Stimulated activated naive CD8-positive, alpha-beta T cell treated with anti-CD3 and anti-CD28 coated beads, Interleukin-15, amount 100 ng/mL, for 72 hours (primary cell): Measurements from ENCODE around the gene AUTS2.

ENCODE experiments used
- ATAC-seq: fragments of 150-1000 bp; cut with Tn5 transposase; 2 replicates; pipeline ENCODE4 v1.10.0; 2021; ENCODE audit warnings: mild to moderate bottlenecking, moderate library complexity
- DNase-seq, 2 donors: peaks; one replicate each; pipeline ENCODE4 v3.0.0; 2021 to 2022
- H3K27ac Mint-ChIP-seq, 2 donors: one replicate each; pipeline ENCODE4 v1.8.0; 2022; ENCODE audit warnings: mild to moderate bottlenecking in 2 of 2, mixed read lengths in 2 of 2, moderate library complexity in 2 of 2
- H3K27me3 Mint-ChIP-seq: one replicate; pipeline ENCODE4 v1.8.0; 2022; ENCODE audit warnings: mixed read lengths
- H3K4me1 Mint-ChIP-seq: one replicate; pipeline ENCODE4 v1.8.0; 2022; ENCODE audit warnings: mild to moderate bottlenecking, mixed read lengths
- H3K4me3 Mint-ChIP-seq, 2 donors: one replicate each; pipeline ENCODE4 v1.8.0; 2022; ENCODE audit warnings: mild to moderate bottlenecking in 2 of 2, mixed read lengths in 2 of 2, moderate library complexity in 1 of 2
- H3K9me3 Mint-ChIP-seq, 2 donors: one replicate each; pipeline ENCODE4 v1.8.0; 2022; ENCODE audit warnings: mixed read lengths in 2 of 2

The AUTS2 gene

DNA sequence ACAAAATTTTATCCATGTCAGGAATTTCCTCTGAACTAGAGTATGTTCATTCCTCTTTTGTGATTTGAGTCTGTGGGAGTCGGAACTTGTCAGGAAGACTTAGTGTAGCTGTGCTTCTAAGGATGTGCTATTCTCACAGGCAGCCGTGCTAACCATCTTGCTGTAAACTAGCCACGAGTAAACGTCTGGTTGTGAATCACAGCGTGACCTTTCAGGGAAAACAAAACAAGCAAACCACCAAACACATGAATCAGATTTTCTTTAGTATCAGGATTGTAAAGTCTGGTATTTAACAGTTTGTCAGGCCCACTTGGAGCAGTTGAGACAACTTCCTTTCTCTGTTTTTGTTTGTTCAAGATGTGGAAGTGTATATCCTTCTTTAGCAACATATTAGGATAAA, 32.0 kb downstream of the AUTS2 start:
- H3K27me3 Mint-ChIP-seq, result peaks cover 28% of the 10 kb centered on the region
- ATAC-seq, result no peak
- no peaks in the 10 kb centered on the region for H3K9me3 Mint-ChIP-seq

DNA sequence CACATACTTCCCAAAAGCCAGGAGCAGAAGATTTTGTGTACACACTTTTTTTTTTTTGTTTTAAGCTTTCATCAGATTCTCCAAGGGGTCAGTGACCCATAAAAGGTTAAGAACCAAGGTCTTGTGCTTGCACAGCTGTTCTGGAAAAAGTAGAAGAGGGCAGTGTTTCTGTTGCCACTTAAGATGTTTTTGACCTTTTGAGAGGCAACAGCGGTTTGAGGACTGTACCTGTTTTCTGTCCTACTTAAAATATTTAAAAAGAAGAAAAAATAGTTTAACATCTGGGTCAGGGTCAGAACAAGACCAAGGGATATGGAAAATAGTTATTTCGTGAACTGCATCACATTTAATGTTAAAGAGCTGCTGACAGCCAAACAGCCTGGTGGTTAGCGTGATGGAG, 32.9 kb downstream of the AUTS2 start:
- ATAC-seq (no peak), DNase-seq (no peak)
- Mint-ChIP-seq H3K9me3 (no peaks in the 10 kb centered on the region), H3K27me3 (peaks cover 23% of the 10 kb centered on the region), H3K4me3 (no peak overlapping the region), H3K27ac (no peak overlapping the region), H3K4me1 (no peaks in the 10 kb centered on the region)

More for the DNA sequence above, 32.0 kb downstream of the AUTS2 start:
- Mint-ChIP-seq H3K4me3 (no peak overlapping the region), H3K27ac (no peak overlapping the region), H3K4me1 (no peaks in the 10 kb centered on the region)
- DNase-seq, result no peak

GRCh38 chr7:69632280-69632679, 34.0 kb downstream of the AUTS2 start:
- Mint-ChIP-seq H3K27me3 (peaks cover 23% of the 10 kb centered on the region), H3K9me3 (no peaks in the 10 kb centered on the region), H3K27ac (no peak overlapping the region), H3K4me1 (no peaks in the 10 kb centered on the region), H3K4me3 (no peak overlapping the region)
- no peak for ATAC-seq
- DNase-seq, result no peak

DNA sequence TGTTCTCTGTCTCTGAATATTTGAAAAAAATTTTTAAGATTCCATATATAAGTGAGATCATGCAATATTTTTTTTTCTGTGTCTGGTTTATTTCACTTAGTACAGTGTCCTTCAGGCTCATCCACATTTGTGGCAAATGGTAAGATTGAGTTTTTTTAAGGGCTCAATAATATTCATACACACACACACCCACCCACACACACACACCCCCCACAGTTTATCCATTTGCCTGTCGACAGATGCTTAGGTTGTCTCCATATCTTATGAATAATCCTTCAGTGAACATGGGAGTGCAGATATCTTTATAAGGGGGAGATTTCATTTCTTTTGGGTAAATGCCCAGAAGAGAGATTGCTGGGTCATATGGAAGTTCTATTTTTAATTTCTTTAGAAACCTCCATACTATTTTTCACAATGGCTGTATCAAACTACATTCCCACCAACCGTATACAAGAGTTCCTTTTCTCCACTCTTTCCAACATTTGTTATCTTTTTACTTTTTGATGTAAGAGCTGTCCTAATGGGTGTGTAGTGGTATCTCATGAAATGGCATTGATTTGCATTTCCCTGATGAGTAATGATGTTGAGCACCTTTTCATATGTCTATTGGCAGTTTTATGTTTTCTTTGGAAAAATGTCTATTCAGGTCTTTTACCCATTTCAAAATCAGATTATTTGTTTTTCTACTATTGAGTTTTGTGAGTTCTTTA, 35.0 kb downstream of the AUTS2 start:
- Mint-ChIP-seq H3K4me3 (no peak overlapping the region), H3K4me1 (no peaks in the 10 kb centered on the region), H3K27ac (no peak overlapping the region), H3K9me3 (no peaks in the 10 kb centered on the region), H3K27me3 (peaks cover 14% of the 10 kb centered on the region)
- no peak for ATAC-seq
- no peak for DNase-seq

GRCh38 chr7:69635555-69636185, 37.4 kb downstream of the AUTS2 start:
- no peaks in the 10 kb centered on the region for H3K27me3 Mint-ChIP-seq
- DNase-seq, result no peak

GRCh38 chr7:69638674-69639073, 40.4 kb downstream of the AUTS2 start:
- H3K4me3 Mint-ChIP-seq, result no peak overlapping the region
- H3K27ac Mint-ChIP-seq, result no peak overlapping the region

More at GRCh38 chr7:69635555-69636185, 37.4 kb downstream of the AUTS2 start:
- ATAC-seq, result no peak
- Mint-ChIP-seq H3K27ac (no peak overlapping the region), H3K4me1 (no peaks in the 10 kb centered on the region), H3K9me3 (no peaks in the 10 kb centered on the region), H3K4me3 (no peak overlapping the region)

GRCh38 chr7:69640216-69640615, 41.9 kb downstream of the AUTS2 start:
- peaks cover 4% of the 10 kb centered on the region for H3K27me3 Mint-ChIP-seq
- no peak for DNase-seq

More at GRCh38 chr7:69638674-69639073, 40.4 kb downstream of the AUTS2 start:
- ATAC-seq (no peak), DNase-seq (no peak)
- H3K9me3 Mint-ChIP-seq, result no peaks in the 10 kb centered on the region
- no peaks in the 10 kb centered on the region for H3K4me1 Mint-ChIP-seq
- H3K27me3 Mint-ChIP-seq, result no peaks in the 10 kb centered on the region

GRCh38 chr7:69640925-69641594, 42.8 kb downstream of the AUTS2 start:
- DNase-seq, result no peak
- Mint-ChIP-seq H3K27me3 (peaks cover 10% of the 10 kb centered on the region), H3K4me3 (no peak overlapping the region), H3K4me1 (no peaks in the 10 kb centered on the region), H3K27ac (no peak overlapping the region), H3K9me3 (no peaks in the 10 kb centered on the region)
- no peak for ATAC-seq

More at GRCh38 chr7:69640216-69640615, 41.9 kb downstream of the AUTS2 start:
- no peak overlapping the region for H3K4me3 Mint-ChIP-seq
- no peaks in the 10 kb centered on the region for H3K4me1 Mint-ChIP-seq
- no peak overlapping the region for H3K27ac Mint-ChIP-seq
- no peaks in the 10 kb centered on the region for H3K9me3 Mint-ChIP-seq
- no peak for ATAC-seq

GRCh38 chr7:69643265-69643664, 45.0 kb downstream of the AUTS2 start:
- no peak for ATAC-seq
- Mint-ChIP-seq H3K4me1 (no peaks in the 10 kb centered on the region), H3K4me3 (no peak overlapping the region), H3K27me3 (peaks cover 10% of the 10 kb centered on the region), H3K9me3 (no peaks in the 10 kb centered on the region), H3K27ac (no peak overlapping the region)
- DNase-seq, result no peak

GRCh38 chr7:69643708-69644445, 45.6 kb downstream of the AUTS2 start:
- Mint-ChIP-seq H3K4me3 (no peak overlapping the region), H3K9me3 (no peaks in the 10 kb centered on the region), H3K27me3 (peaks cover 10% of the 10 kb centered on the region), H3K27ac (no peak overlapping the region), H3K4me1 (no peaks in the 10 kb centered on the region)
- no peak for DNase-seq
- ATAC-seq, result no peak

- Mint-ChIP-seq H3K9me3 (no peaks in the 10 kb centered on the region), H3K27ac (no peak overlapping the region), H3K4me3 (no peak overlapping the region), H3K4me1 (no peaks in the 10 kb centered on the region), H3K27me3 (peaks cover 10% of the 10 kb centered on the region)
- DNase-seq, result no peak
- no peak for ATAC-seq
These were observed 47.4 kb downstream of the AUTS2 start for GRCh38 chr7:69645683-69646082.

DNA sequence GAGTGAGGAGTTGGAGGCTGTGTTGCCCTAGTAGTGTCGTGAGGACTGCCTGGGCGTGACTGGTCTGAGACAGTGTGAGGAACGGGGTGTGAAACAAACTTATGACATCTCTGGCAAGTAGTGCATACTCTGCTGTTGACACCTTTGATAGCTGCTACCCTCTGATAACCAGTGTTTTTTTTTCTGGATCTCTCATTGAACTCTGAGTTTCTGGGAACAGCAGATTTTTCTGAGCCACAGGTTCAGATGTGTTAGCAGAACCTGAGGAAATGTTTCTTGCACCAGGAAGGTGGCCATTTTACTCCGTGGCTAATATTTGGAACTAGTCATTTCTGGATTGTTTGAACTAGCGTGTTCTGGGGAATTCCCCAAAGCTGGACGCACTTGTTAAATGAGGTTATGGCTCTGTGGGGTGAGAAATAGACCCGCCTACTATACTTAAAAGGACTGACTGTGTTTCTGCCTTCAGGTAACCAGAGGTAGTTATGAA, 52.9 kb downstream of the AUTS2 start:
- no peak overlapping the region for H3K4me3 Mint-ChIP-seq
- no peaks in the 10 kb centered on the region for H3K4me1 Mint-ChIP-seq
- no peaks in the 10 kb centered on the region for H3K9me3 Mint-ChIP-seq
- no peak for ATAC-seq
- no peak for DNase-seq
- H3K27ac Mint-ChIP-seq, result no peak overlapping the region
- H3K27me3 Mint-ChIP-seq, result peaks cover 11% of the 10 kb centered on the region

DNA sequence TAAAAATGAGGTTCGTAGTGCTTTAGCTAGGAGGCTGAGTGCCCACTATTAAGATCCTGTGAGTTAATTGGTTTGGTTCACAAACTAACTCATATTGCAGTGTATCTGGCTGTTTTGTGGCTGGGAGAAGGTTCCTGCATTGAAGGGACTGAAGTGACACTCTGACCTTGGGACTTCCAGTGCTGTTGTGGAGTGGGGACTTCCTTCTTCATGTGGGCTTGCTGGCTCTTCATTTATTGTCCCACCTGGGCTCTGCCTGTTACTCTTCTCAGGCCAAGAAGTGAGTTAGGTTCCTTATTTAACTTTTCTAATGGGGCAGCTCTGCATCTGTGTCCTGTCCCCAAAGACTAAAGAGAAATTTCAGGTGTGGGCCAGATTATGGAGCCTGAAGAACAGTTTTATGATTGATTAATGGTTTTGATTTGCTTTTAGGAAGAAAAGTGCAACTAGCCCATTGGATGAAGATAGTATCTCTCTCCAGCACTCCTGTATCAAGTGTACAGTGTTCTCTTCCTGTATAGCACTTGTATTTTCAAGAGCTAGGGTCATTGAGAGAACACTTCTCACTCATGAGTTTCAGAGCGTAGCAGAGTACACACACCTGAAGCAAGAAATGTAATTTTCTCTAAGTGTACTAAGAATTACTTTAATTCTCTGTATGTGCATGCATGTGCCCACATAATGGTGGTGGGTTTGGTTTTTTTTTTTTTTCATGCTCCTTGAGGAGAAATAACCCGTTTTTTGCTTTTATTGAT, 54.8 kb downstream of the AUTS2 start:
- no peaks in the 10 kb centered on the region for H3K9me3 Mint-ChIP-seq
- no peaks in the 10 kb centered on the region for H3K4me1 Mint-ChIP-seq
- ATAC-seq (no peak), DNase-seq (no peak)
- H3K27ac Mint-ChIP-seq, result no peak overlapping the region
- no peak overlapping the region for H3K4me3 Mint-ChIP-seq
- peaks cover 11% of the 10 kb centered on the region for H3K27me3 Mint-ChIP-seq

DNA sequence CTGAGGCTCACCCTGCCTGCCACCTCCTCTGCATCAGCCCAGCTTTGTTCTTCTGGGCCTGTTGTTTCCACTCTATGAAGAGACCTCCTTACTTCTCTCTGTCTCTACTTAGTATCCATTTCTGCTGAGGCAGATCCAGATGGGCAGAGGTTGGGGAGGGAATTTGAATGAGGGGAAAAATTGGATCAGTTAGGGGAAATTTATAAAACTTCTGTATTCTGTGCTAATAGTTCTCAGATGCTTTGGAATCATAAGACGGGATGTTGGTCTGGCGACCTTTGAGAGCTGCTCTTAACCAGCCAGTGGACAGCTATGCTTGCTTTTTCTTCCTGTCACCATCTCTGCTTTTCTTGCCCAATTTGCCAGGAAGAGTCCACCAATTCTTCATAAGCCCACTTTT, 55.5 kb downstream of the AUTS2 start:
- H3K4me1 Mint-ChIP-seq, result no peaks in the 10 kb centered on the region
- no peaks in the 10 kb centered on the region for H3K9me3 Mint-ChIP-seq
- DNase-seq, result no peak
- no peak for ATAC-seq
- H3K4me3 Mint-ChIP-seq, result no peak overlapping the region
- H3K27ac Mint-ChIP-seq, result no peak overlapping the region
- peaks cover 11% of the 10 kb centered on the region for H3K27me3 Mint-ChIP-seq

DNA sequence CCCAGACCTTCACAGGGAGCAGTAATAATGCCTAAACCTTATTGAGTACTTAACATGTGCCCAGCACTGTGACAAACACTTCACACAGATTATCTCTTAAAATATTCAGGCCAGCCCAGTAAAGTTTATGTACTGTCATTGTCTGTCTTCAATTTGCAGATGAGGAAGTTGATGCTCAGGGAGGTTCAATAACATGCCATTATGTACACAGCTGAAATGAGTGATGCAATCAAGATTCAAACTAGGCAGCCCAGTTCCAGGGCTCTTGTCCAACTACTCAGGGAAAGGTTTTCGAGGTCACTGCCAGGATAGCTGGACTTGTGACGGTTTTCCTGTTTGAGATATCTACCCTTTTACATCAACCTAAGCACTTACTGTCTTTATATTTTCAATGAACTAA, 56.1 kb downstream of the AUTS2 start:
- DNase-seq (no peak), ATAC-seq (no peak)
- no peak overlapping the region for H3K27ac Mint-ChIP-seq
- no peak overlapping the region for H3K4me3 Mint-ChIP-seq
- H3K4me1 Mint-ChIP-seq, result no peaks in the 10 kb centered on the region
- H3K27me3 Mint-ChIP-seq, result peaks cover 11% of the 10 kb centered on the region
- H3K9me3 Mint-ChIP-seq, result no peaks in the 10 kb centered on the region
